IPS-18c (cell line): ENCODE results near the gene SNRPN.
"Not testable (repeated sequence)": the region's sequence is repeated elsewhere in the genome, so short reads cannot be mapped to it uniquely, and the experiment has no call there.

Source experiments
- H3K4me3 ChIP-seq: 2 replicates; pipeline ENCODE4 v1.7.0; 2013; ENCODE audit warnings: low read depth, mild to moderate bottlenecking, low read length, moderate library complexity; ENCODE audit not compliant: insufficient read depth
- H3K9me3 ChIP-seq: one replicate; pipeline ENCODE4 v1.6.1; 2013; ENCODE audit warnings: mild to moderate bottlenecking, low read length, moderate library complexity; ENCODE audit not compliant: control insufficient read depth, insufficient read depth

The SNRPN gene

GRCh38 chr15:24957691-24958090 is 2.9 kb downstream of the SNRPN start:
- Histone ChIP-seq H3K4me3 (peak overlapping the region; percentile 83; the same call in 1 of the 2 replicates), H3K9me3 (peaks cover 16% of the 10 kb centered on the region)

DNA sequence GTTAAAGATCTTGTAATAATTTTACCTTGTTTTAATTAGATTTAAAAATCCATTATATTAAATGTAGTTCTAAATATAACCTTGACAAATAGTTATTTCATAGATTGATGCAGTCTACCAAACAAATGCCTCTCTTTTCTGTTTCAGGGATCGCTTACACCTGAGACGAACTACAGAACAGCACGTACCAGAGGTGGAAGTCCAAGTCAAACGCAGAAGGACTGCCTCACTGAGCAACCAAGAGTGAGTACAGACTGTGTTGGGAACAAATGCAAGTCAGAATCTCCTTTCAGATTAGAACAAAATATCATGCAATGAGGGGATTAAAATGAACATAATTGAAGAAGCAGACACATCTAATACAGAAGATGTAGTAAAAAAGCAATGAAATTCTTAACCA is 7.2 kb downstream of the SNRPN start:
- H3K9me3 ChIP-seq = peaks cover 2% of the 10 kb centered on the region

GRCh38 chr15:24962880-24963279 is 8.1 kb downstream of the SNRPN start:
- H3K4me3 ChIP-seq = no peak overlapping the region
- H3K9me3 ChIP-seq = peaks cover 2% of the 10 kb centered on the region

More for the DNA sequence above, 7.2 kb downstream of the SNRPN start:
- H3K4me3 ChIP-seq = no peak overlapping the region

DNA sequence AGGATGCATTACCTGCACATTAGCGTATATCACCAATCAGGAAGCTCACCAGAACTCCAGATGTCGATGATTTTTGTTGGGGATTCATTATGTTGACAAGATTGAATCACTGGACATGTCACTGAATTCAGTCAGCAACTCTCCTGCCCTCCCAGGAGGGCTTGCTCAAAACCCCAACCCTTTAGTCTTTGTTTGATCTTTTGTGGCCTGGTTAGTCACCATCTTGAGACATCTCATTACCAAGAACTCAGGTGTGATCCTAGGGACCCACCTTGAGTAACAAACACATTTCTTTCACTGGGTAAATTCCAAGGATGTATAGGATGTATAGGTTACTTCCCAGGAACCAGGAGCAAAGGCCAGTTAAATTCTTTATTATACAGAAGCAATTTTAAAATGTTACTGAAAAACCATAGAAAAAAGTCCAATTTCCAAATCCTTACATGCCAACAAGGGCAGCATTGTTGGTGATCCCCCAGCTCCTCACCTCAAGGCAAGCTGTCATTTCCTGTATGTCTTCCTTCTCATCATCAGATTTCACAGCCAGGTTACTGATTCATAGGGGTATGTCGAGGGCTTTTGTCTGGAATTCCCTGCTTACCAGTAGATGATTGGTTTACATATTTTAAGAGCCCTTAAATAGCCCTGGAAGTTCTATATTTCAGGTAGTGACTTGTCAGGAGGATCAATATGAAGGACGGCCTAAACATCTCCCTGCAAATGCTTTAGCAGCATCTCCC is 11.7 kb downstream of the SNRPN start:
- Histone ChIP-seq H3K9me3 (peaks cover 2% of the 10 kb centered on the region), H3K4me3 (no peak overlapping the region)

DNA sequence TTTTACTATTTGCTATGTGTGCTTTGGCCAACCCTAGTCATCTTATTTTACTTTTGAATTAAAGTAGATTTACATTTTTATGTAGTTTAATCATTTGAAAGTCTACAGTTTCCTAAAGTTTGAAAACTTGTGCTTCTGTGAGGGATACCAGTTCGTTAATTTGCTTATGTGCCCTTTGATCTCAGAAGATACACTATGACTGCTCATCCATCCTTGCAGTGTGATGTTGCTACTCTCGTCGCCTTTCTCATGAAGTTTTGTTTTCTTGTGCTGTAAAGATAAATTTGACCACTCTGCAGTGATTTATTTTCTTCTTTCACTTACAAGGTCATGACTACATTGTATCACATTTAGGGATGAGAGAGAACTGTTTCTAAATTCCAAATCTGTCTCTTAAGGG is 16.3 kb downstream of the SNRPN start:
- no peak overlapping the region for H3K4me3 ChIP-seq
- peaks cover 4% of the 10 kb centered on the region for H3K9me3 ChIP-seq

DNA sequence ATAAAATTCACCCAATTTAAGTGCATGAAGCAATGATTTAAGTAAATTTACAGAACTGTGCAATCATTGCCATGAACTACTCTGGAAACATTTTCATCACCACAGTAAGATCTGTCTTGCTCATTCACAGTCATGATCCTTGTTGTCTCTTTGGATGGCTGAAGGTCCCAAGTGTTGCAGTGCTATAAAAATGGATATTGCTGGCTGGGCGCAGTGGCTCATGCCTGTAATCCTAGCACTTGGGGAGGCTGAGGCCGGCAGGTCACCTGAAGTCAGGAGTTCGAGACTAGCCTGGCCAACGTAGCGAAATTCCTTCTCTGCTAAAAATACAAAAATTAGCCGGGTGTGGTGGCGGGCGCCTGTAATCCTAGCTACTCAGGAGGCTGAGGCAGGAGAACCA is 17.0 kb downstream of the SNRPN start:
- Histone ChIP-seq H3K4me3 (no peak overlapping the region), H3K9me3 (peaks cover 4% of the 10 kb centered on the region)

DNA sequence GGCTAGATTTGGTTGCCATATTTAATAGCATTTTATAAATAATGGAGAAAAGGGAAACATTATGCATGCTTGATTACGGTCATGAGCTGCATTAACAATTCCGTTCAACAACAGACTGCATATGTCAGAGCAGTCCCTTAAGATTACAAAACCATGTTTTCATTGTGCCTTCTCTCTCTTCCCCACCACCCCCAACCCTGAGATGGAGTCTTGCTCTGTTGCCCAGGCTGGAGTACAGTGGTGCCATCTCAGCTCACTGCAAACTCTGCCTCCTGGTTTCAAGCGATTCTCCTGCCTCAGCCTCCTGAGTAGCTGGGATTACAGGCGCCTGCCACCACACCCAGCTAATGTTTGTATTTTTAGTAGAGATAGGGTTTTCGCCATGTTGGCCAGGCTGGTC is 17.9 kb downstream of the SNRPN start:
- not testable (repeated sequence) for H3K4me3 ChIP-seq, H3K9me3 ChIP-seq

DNA sequence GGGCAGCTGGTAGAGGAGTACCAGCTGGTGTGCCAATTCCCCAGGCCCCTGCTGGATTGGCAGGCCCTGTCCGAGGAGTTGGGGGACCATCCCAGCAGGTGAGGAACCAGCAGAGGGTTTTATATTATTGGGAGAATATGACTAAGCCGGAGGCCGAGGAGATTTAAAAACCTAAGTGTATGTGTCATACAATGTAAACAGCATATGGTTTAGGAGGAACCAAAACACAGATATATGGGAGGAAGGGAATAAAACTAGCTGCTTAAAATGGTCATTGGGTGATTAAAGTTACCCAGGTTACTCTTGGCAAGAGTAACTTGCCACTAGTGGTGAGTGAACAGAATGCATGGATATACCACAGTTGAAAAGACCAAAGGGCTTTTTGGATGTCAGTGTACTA is 22.1 kb downstream of the SNRPN start:
- Histone ChIP-seq H3K4me3 (no peak overlapping the region), H3K9me3 (peaks cover 12% of the 10 kb centered on the region)

DNA sequence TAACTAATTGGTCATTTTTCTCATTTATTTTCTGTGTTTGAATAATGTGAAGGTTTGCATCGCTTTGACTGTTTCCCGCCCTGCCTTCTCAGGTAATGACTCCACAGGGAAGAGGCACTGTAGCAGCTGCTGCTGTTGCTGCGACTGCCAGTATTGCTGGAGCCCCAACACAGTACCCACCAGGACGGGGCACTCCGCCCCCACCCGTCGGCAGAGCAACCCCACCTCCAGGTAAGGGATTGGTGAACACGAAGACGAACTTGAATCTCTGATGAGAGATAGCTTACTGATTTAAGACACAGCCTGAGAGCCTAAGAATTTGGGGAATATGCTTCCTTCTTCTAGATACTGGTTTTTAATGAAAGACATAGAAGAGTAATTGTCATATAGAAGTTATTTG is 22.9 kb downstream of the SNRPN start:
- Histone ChIP-seq H3K9me3 (peaks cover 10% of the 10 kb centered on the region), H3K4me3 (no peak overlapping the region)

DNA sequence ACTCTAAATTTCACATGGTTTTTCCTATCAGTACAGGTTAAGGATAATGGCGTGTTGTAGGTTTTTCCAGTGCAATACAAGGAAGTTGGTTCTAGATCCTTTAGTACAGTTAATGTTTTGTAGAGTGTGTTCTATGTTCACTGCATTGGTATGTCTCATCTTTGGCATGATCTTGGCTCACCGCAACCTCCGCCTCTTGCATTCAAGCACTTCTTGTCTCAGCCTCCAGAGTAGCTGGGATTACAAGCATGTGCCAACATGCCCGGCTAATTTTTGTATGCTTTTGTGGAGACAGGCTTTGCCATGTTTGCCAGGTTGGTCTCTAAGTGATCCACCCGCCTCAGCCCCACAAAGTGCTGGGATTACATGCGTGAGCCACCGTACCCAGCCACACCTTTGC is 30.4 kb downstream of the SNRPN start:
- Histone ChIP-seq H3K4me3 (no peak overlapping the region), H3K9me3 (peaks cover 5% of the 10 kb centered on the region)

DNA sequence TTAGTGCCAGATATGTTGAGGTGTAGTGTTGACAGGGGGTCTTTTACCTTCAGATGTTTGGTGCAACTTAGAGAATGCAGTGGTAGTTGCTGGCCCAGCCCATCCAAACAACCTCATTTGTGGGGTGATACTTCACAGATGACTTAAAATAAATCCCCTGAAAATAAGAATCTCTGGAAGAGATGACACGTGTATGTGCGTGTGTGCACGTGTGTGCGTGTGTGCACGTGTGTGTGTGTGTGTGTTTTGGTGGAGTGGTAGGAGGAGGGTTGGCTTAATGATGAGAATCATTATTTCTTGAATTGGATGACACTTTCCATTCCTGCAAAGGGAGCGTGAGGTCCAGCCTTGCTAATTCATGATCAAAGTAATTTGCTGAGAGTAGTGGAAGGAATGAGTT is 31.9 kb downstream of the SNRPN start:
- Histone ChIP-seq H3K4me3 (no peak overlapping the region), H3K9me3 (peaks cover 1% of the 10 kb centered on the region)

DNA sequence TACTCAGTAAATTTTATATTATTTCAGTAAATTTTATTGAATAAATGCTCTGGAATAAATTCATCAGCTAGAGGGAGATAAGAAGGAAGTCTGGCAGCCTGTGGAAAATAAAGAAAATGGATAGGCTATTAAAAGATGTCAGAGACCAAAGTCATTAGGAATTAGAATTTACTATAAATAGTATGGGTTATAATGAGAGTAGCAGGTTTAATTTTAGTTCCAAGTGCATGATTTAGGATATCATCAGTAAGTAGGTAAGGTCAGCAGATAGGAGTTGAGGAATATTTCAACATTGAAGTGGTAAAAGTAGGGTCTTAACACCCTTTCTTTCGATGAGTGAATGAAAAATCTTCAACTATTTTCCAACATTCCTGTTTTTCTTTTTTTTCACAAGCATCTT is 64.6 kb downstream of the SNRPN start:
- Histone ChIP-seq H3K9me3 (no peaks in the 10 kb centered on the region), H3K4me3 (no peak overlapping the region)

DNA sequence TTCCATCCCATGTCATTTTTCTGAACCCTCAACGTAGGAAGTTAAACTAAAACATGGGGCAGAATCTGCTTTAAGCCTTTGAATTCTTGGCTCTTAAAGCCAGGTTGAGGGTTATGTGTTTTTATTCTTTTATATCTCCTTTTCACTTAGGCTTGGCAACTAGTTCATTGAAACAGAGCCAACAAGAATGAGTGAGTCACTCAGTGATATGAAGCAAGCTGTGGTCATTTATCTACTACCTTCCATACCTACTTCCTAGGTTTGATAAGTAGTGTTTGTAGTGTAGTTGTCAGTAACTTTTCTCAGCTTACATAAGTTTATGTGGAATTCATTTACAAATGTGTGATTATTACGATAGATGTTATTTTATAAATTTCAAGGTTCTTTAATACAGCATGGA is 67.4 kb downstream of the SNRPN start:
- Histone ChIP-seq H3K4me3 (no peak overlapping the region), H3K9me3 (no peaks in the 10 kb centered on the region)
